H1 (cell line): ENCODE measurements around the gene NUP98. TPM values are rescaled to one million over a fixed set of nuclear protein-coding genes. Genes with fewer than 3 reads are reported as not detected.

ENCODE experiments used
- CTCF ChIA-PET: fragments of 300-600 bp; sonication (Branson Sonifier 250); formaldehyde crosslinking; loops from one replicate; lab custom pipeline; 2021; ENCODE audit not compliant: partially characterized antibody; lab: Charles Lee
- POLR2A ChIA-PET: fragments of 300-600 bp; sonication (Branson Sonifier 250); formaldehyde crosslinking; loops from one replicate; lab custom pipeline; 2021; ENCODE audit warnings: inconsistent platforms; ENCODE audit not compliant: partially characterized antibody; lab: Charles Lee
- DNase-seq, 2 experiments: peaks; one replicate each; pipeline versions ENCODE4 v3.0.0 to v3.0.0-alpha.2; 2010 to 2022; ENCODE audit warnings: low spot score in 2 of 2, low read depth in 1 of 2, mixed read lengths in 1 of 2
- FAIRE-seq: peaks from 2 replicates; lab custom pipeline; 2011; peaks lifted over from hg19 to GRCh38; lab: Jason Lieb, UNC
- H2AFZ ChIP-seq: 2 replicates; pipeline ENCODE4 v1.8.1; 2012; ENCODE audit warnings: low read length, inconsistent platforms
- H2AK5ac ChIP-seq: 2 replicates; pipeline ENCODE4 v1.6.1; 2013; ENCODE audit warnings: low read depth, low read length
- H2BK120ac ChIP-seq: replicated peaks from 2 replicates; pipeline ENCODE3; 2013; ENCODE audit warnings: low read depth, low read length, inconsistent platforms
- H2BK12ac ChIP-seq: 2 replicates; pipeline ENCODE4 v1.6.1; 2013; ENCODE audit warnings: low read depth, low read length
- H2BK15ac ChIP-seq: 2 replicates; pipeline ENCODE4 v1.6.1; 2013; ENCODE audit warnings: low read length
- H2BK20ac ChIP-seq: 2 replicates; pipeline ENCODE4 v1.6.1; 2013; ENCODE audit warnings: low read length
- H2BK5ac ChIP-seq: 2 replicates; pipeline ENCODE4 v1.6.1; 2013; ENCODE audit warnings: low read depth, low read length
- H3K14ac ChIP-seq: 2 replicates; pipeline ENCODE4 v1.6.1; 2013; ENCODE audit warnings: inconsistent platforms; ENCODE audit not compliant: insufficient read length
- H3K18ac ChIP-seq: 2 replicates; pipeline ENCODE4 v1.6.1; 2013; ENCODE audit warnings: low read length; ENCODE audit errors: extremely low read depth
- H3K23ac ChIP-seq: 2 replicates; pipeline ENCODE4 v1.6.1; 2013; ENCODE audit warnings: inconsistent platforms; ENCODE audit not compliant: insufficient read length
- H3K23me2 ChIP-seq: 2 replicates; pipeline ENCODE4 v1.6.1; 2013; ENCODE audit warnings: low read depth, low read length
- H3K27ac ChIP-seq: 2 replicates; pipeline ENCODE4 v1.6.1; 2011; ENCODE audit warnings: low read depth, low read length, inconsistent platforms
- H3K27me3 ChIP-seq, 4 experiments: replicated peaks in 1 of 4; 1 replicate in 1 of 4; 2 replicates in 3 of 4; pipeline versions ENCODE4 v1.6.1 to v1.8.1; 2011 to 2013; ENCODE audit warnings: low read length in 3 of 4, mild to moderate bottlenecking in 3 of 4, inconsistent platforms in 2 of 4, mixed read lengths in 2 of 4, moderate library complexity in 1 of 4; ENCODE audit not compliant: control insufficient read depth in 3 of 4, insufficient read depth in 3 of 4; ENCODE audit errors: extremely low read depth in 1 of 4
- H3K36me3 ChIP-seq, 4 experiments: 2 replicates each; pipeline versions ENCODE4 v1.6.1 to v1.8.1; 2011 to 2013; ENCODE audit warnings: mild to moderate bottlenecking in 4 of 4, low read length in 3 of 4, moderate library complexity in 2 of 4, control low read depth in 1 of 4, inconsistent platforms in 1 of 4; ENCODE audit not compliant: insufficient read depth in 4 of 4, control insufficient read depth in 2 of 4
- H3K4ac ChIP-seq: replicated peaks from 2 replicates; pipeline ENCODE3; 2013; ENCODE audit warnings: low read length, low read depth, mixed read lengths, inconsistent platforms; ENCODE audit not compliant: insufficient read length
- H3K4me1 ChIP-seq, 4 experiments: replicated peaks in 1 of 4; 1 replicate in 1 of 4; 2 replicates in 3 of 4; pipeline versions ENCODE4 v1.6.1 to v1.8.1; 2011 to 2013; ENCODE audit warnings: low read length in 3 of 4, inconsistent platforms in 2 of 4, mixed read lengths in 1 of 4; ENCODE audit not compliant: insufficient read depth in 4 of 4, control insufficient read depth in 3 of 4
- H3K4me2 ChIP-seq, 2 experiments: 2 replicates each; pipeline versions ENCODE4 v1.6.1 to v1.8.1; 2011 to 2013; ENCODE audit warnings: low read depth in 2 of 2, low read length in 2 of 2, control low read depth in 1 of 2, inconsistent platforms in 1 of 2, mild to moderate bottlenecking in 1 of 2; ENCODE audit not compliant: insufficient read depth in 1 of 2
- H3K4me3 ChIP-seq, 4 experiments: fragments of 200-600, 300-600 bp in 1 of 4; sonication (generic), shearing (Covaris generic), sonication (Bioruptor Twin) in 1 of 4; 2 replicates each; pipeline versions ENCODE4 v1.5.1 to v1.8.1; 2011 to 2016; ENCODE audit warnings: low read length in 4 of 4, low read depth in 3 of 4, control low read depth in 2 of 4, inconsistent platforms in 2 of 4, mild to moderate bottlenecking in 2 of 4, mixed read lengths in 1 of 4, moderate library complexity in 1 of 4; ENCODE audit not compliant: insufficient read depth in 2 of 4; ENCODE audit errors: extremely low read depth in 1 of 4
- H3K56ac ChIP-seq: replicated peaks from 2 replicates; pipeline ENCODE3; 2013; ENCODE audit warnings: low read depth, mild to moderate bottlenecking, mixed read lengths, low read length, inconsistent platforms; ENCODE audit not compliant: insufficient read length
- H3K79me1 ChIP-seq: 2 replicates; pipeline ENCODE4 v1.6.1; 2013; ENCODE audit warnings: low read depth, low read length, control low read depth
- H3K79me2 ChIP-seq, 2 experiments: 2 replicates each; pipeline versions ENCODE4 v1.6.1 to v1.8.1; 2012 to 2013; ENCODE audit warnings: low read length in 2 of 2, mild to moderate bottlenecking in 2 of 2, inconsistent platforms in 1 of 2; ENCODE audit not compliant: insufficient read depth in 2 of 2, control insufficient read depth in 1 of 2
- H3K9ac ChIP-seq, 4 experiments: replicated peaks in 1 of 4; 1 replicate in 1 of 4; 2 replicates in 3 of 4; pipeline versions ENCODE4 v1.6.1 to v1.8.1; 2011 to 2013; ENCODE audit warnings: low read depth in 3 of 4, low read length in 3 of 4, control low read depth in 2 of 4, mild to moderate bottlenecking in 2 of 4, moderate library complexity in 2 of 4, inconsistent platforms in 1 of 4; ENCODE audit errors: extremely low read depth in 1 of 4
- H3K9me3 ChIP-seq, 2 experiments: 2 replicates each; pipeline versions ENCODE4 v1.6.1 to v1.8.1; 2012 to 2013; ENCODE audit warnings: mild to moderate bottlenecking in 2 of 2, moderate library complexity in 2 of 2, control low read depth in 1 of 2, inconsistent platforms in 1 of 2, low read depth in 1 of 2, low read length in 1 of 2, mixed read lengths in 1 of 2; ENCODE audit not compliant: insufficient read depth in 2 of 2
- H4K20me1 ChIP-seq, 2 experiments: replicated peaks in 1 of 2; 2 replicates each; pipeline versions ENCODE3 to v1.8.1; 2011 to 2013; ENCODE audit warnings: inconsistent platforms in 2 of 2, low read length in 2 of 2, mild to moderate bottlenecking in 1 of 2; ENCODE audit not compliant: insufficient read depth in 2 of 2, control insufficient read depth in 1 of 2
- H4K5ac ChIP-seq: 2 replicates; pipeline ENCODE4 v1.6.1; 2013; ENCODE audit warnings: low read length, low read depth, mixed read lengths, inconsistent platforms; ENCODE audit not compliant: insufficient read length
- H4K8ac ChIP-seq: 2 replicates; pipeline ENCODE4 v1.8.0; 2013; ENCODE audit warnings: mild to moderate bottlenecking, moderate library complexity, low read length, inconsistent platforms; ENCODE audit not compliant: insufficient read depth; ENCODE audit errors: extremely low read depth
- H4K91ac ChIP-seq: replicated peaks from 2 replicates; pipeline ENCODE3; 2013; ENCODE audit warnings: low read length, mixed read lengths, inconsistent platforms; ENCODE audit not compliant: insufficient read length
- ATF3 ChIP-seq: IDR thresholded peaks from 2 replicates; pipeline ENCODE4 v1.6.1; 2011; ENCODE audit warnings: low read depth, mild to moderate bottlenecking, low read length; ENCODE audit not compliant: insufficient read depth
- CBX8 ChIP-seq: fragments of 300-800, 300-1000 bp; sonication (generic); IDR thresholded peaks from 2 replicates; pipeline ENCODE4 v1.7.1; 2016; ENCODE audit warnings: low read depth, low read length, borderline replicate concordance
- CHD1 ChIP-seq: IDR thresholded peaks from 2 replicates; pipeline ENCODE4 v1.6.1; 2012; ENCODE audit warnings: low read depth, low read length, improper control_type of control experiment
- WGBS, 2 experiments: shearing (Covaris generic) in 1 of 2; methylation state at CpG; one replicate each; pipeline versions ENCODE4 v1.1.6 to v1.1.7; 2013 to 2015; ENCODE audit warnings: low lambda C conversion rate in 2 of 2, mixed read lengths in 2 of 2, inconsistent platforms in 1 of 2, low coverage in 1 of 2, missing lambda C conversion rate in 1 of 2; ENCODE audit not compliant: insufficient replicate concordance in 2 of 2, insufficient coverage in 1 of 2, insufficient read length in 1 of 2; ENCODE audit errors: extremely low coverage in 1 of 2, missing lambda C conversion rate in 1 of 2; 5-methylcytosine and 5-hydroxymethylcytosine counted together
- polyA plus RNA-seq, 7 experiments: library from polyadenylated mRNA; depleted of rRNA in 3 of 7; stranded (reverse) in 5 of 7; unstranded in 2 of 7; fragments of >200 nt in 5 of 7; fragments of 200-250 nt in 2 of 7; gene quantifications; 1 replicate in 5 of 7; 2 replicates in 1 of 7; 4 replicates in 1 of 7; pipeline versions ENCODE4 v1.2.1 to v1.2.3, GENCODE V29; 2011 to 2013; ENCODE audit warnings: missing spikeins in 2 of 7, mixed read lengths in 2 of 7
- total RNA-seq: library from RNA; stranded (reverse); fragmentation: NEBNext Ultra II Directional; extraction: Animal tissue kit (Norgen Biotek cat#: 25700); gene quantifications from 2 replicates; pipeline ENCODE4 v1.2.1, GENCODE V29; 2021

NUP98 gene
- total and polyA plus RNA-seq, 2 of the 8 experiments (the other 6 are each of a cell fraction or from before 2014, with no cell fraction given): 98.6 to 261 TPM

DNA sequence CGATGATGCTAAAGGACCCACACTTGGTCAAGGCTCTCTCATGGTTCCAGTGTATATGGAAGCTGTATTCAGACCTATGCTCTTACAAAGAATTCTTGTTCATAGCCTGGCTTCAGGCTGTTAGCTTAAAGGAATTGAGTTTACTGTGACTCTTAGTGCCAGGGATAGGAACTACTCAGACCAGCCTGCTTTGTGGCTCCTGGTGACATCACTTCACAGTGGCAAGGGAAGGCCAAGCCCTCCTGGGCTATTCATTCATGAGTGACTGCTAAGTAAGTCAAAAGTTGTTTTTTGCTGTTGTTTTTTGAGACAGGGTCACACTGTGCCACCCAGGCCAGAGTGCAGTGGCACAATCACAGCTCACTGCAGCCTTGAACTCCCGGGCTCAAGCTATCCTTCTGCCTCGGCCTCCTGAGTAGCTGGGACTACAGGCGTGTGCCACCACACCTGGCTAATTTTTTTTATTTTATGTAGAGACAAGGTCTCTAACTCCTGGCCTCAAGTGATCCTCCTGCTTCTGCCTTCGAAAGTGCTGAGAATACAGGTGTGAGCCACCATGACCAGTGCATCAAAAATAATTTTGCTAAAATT, 165.2 kb downstream of the NUP98 start:
- Histone ChIP-seq H4K20me1 (no peaks in the 10 kb centered on the region), H4K5ac (no peak overlapping the region), H2BK20ac (no peak overlapping the region), H3K4me1 (no peaks in the 10 kb centered on the region), H3K4me2 (no peak overlapping the region), H2BK12ac (no peak overlapping the region), H3K23ac (no peak overlapping the region), H2BK15ac (no peak overlapping the region), H3K27me3 (no peaks in the 10 kb centered on the region), H4K91ac (no peak overlapping the region), H3K14ac (no peak overlapping the region), H3K4ac (no peak overlapping the region), H2BK5ac (no peak overlapping the region), H4K8ac (no peak overlapping the region), H3K9me3 (no peaks in the 10 kb centered on the region), H3K9ac (no peak overlapping the region), H3K27ac (no peak overlapping the region), H2AFZ (no peak overlapping the region), H3K56ac (no peak overlapping the region), H3K23me2 (peaks cover 4% of the 10 kb centered on the region; the same call in 1 of the 2 replicates), H3K36me3 (no peaks in the 10 kb centered on the region), H3K79me1 (no peaks in the 10 kb centered on the region), H3K18ac (no peak overlapping the region), H3K79me2 (no peaks in the 10 kb centered on the region), H2BK120ac (no peak overlapping the region), H3K4me3 (no peak overlapping the region), H2AK5ac (no peak overlapping the region)
- CTCF ChIA-PET: interaction anchor here (1.4 to 3.7 kb wide), 3 partner anchors 11 to 22 kb away, joined by 4 to 14 read pairs (median 8); no protein-coding TSS in a partner anchor
- POLR2A ChIA-PET: interaction anchor here (1.3 kb wide), 1 partner anchor 11 kb away, joined by 6 read pairs; no protein-coding TSS in a partner anchor
- DNase-seq: no peak
- WGBS, 2 experiments: 88% methylated on average over 5 of the region's 5 CpGs; no CpG with 5 or more reads in 1 of the 2 experiments
- no peak for FAIRE-seq
- no peak for TF ChIP-seq CBX8
- no peak for TF ChIP-seq ATF3
- no peak for TF ChIP-seq CHD1
